ENCODE results near the gene SIPA1L3.

Gene SIPA1L3

DNA sequence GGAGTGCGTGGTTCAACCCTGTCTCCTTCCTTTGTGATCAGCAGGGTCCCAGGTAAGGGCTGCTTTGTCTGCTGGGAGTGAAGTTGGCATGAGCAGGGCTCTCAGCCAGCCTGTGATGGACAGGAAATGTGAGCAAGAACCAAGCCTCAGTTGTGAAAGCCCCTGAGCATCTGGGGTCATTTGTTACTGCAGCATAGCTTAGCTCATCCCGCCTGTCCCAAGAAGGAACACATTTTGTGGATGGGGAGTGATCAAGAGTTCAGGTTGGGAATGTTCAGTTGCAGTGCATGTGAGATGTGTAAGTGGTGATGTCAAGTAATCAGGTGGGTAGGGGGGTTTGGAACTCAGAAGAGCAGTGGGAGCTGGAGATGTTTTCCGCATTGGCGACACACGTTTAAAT, 164.6 kb downstream of the SIPA1L3 start:
- Histone ChIP-seq H2AFZ (ENCODE audit: low read depth, low read length, severe bottlenecking) (no peak overlapping the region), H3K27ac (ENCODE audit: low read depth, low read length) (no peak overlapping the region), H3K36me3 (ENCODE audit: low read length) (no peaks in the 10 kb centered on the region), H3K9ac (ENCODE audit: low read length) (no peak overlapping the region), H3K4me3 (ENCODE audit: insufficient read depth, low read length, poor library complexity, severe bottlenecking) (no peak overlapping the region), H3K79me2 (ENCODE audit: insufficient read depth, low read length) (peaks cover 65% of the 10 kb centered on the region), H3K9me3 (ENCODE audit: insufficient read depth, low read length) (no peaks in the 10 kb centered on the region), H4K20me1 (ENCODE audit: low read depth, low read length) (no peaks in the 10 kb centered on the region; the same call in 1 of the 2 replicates), H3F3A (ENCODE audit: insufficient read depth) (no peaks in the 10 kb centered on the region), H3K9me2 (replicated peaks; ENCODE audit: insufficient read depth, low read length) (no peaks in the 10 kb centered on the region), H3K4me2 (ENCODE audit: low read depth, low read length, poor library complexity, severe bottlenecking) (no peak overlapping the region), H3K27me3 (ENCODE audit: low read length) (no peaks in the 10 kb centered on the region)
- TF ChIP-seq, protein P1, sequence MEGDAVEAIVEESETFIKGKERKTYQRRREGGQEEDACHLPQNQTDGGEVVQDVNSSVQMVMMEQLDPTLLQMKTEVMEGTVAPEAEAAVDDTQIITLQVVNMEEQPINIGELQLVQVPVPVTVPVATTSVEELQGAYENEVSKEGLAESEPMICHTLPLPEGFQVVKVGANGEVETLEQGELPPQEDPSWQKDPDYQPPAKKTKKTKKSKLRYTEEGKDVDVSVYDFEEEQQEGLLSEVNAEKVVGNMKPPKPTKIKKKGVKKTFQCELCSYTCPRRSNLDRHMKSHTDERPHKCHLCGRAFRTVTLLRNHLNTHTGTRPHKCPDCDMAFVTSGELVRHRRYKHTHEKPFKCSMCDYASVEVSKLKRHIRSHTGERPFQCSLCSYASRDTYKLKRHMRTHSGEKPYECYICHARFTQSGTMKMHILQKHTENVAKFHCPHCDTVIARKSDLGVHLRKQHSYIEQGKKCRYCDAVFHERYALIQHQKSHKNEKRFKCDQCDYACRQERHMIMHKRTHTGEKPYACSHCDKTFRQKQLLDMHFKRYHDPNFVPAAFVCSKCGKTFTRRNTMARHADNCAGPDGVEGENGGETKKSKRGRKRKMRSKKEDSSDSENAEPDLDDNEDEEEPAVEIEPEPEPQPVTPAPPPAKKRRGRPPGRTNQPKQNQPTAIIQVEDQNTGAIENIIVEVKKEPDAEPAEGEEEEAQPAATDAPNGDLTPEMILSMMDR (IDR thresholded peaks at IDR 0.05; ENCODE audit: insufficient read depth, low read length, poor library complexity, severe bottlenecking) = no peak

DNA sequence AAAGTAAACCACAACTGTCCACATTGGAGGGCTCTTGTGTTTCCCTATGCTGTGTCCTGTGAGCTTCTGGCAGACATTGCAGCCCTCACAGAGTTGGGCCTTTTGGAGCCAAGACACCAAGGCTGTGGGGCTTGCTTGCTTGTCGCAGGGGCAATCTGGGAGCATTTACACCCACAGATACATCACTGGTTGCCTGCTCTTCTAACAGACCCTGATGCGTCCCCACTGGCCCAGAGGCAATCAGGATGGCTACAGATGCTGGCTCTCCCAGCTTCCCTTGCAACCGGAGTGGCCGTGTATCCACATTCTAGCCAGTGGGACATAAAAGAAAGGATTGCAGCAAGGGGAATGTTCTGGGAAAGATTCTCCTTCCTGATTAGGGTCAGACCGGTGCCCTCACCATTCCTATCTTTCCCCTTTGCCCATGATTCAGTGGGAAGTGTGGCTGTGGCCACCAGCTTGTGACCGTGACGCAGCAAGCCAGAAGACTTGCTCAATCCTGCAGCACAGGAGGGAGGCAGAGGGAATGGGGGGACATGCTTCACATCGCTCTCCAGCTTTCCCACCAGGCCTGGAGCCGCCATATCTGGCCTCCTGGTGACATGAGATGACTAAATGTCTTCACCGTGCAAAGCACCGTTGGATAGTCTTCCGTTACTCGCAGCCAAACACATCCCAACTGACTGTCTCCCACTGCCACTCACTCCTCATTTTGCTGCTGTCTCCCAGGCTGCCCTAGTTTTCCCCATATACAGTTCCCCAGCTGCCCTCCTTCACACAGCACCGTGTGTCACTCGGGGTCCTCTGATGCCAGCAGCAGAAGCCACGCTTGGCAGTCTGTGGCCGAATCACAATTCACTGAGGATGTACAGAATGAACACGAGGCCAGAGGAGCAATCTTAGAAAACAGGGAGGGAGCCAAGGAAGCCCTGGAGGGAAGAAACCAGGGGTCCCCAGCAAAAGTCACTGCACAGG, 166.1 kb downstream of the SIPA1L3 start:
- Histone ChIP-seq H3K9me2 (replicated peaks; ENCODE audit: insufficient read depth, low read length) (no peaks in the 10 kb centered on the region), H3K36me3 (ENCODE audit: low read length) (no peaks in the 10 kb centered on the region), H3F3A (ENCODE audit: insufficient read depth) (no peaks in the 10 kb centered on the region), H3K4me2 (ENCODE audit: low read depth, low read length, poor library complexity, severe bottlenecking) (no peak overlapping the region), H3K27ac (ENCODE audit: low read depth, low read length) (no peak overlapping the region), H3K4me3 (ENCODE audit: insufficient read depth, low read length, poor library complexity, severe bottlenecking) (no peak overlapping the region), H3K79me2 (ENCODE audit: insufficient read depth, low read length) (peaks cover 58% of the 10 kb centered on the region), H2AFZ (ENCODE audit: low read depth, low read length, severe bottlenecking) (no peak overlapping the region), H3K9ac (ENCODE audit: low read length) (no peak overlapping the region), H4K20me1 (ENCODE audit: low read depth, low read length) (no peaks in the 10 kb centered on the region; the same call in 1 of the 2 replicates), H3K27me3 (ENCODE audit: low read length) (no peaks in the 10 kb centered on the region), H3K9me3 (ENCODE audit: insufficient read depth, low read length) (no peaks in the 10 kb centered on the region)
- TF ChIP-seq, protein P1 (IDR thresholded peaks at IDR 0.05; ENCODE audit: insufficient read depth, low read length, poor library complexity, severe bottlenecking) = no peak
- no peak for TF ChIP-seq EZH2phosphoT487 (conservative IDR thresholded peaks at IDR 0.05; ENCODE audit: low read length)

GRCh38 chr19:38073841-38074685, 167.1 kb downstream of the SIPA1L3 start:
- Histone ChIP-seq H3K9ac (ENCODE audit: low read length) (no peak overlapping the region), H3F3A (ENCODE audit: insufficient read depth) (no peaks in the 10 kb centered on the region), H2AFZ (ENCODE audit: low read depth, low read length, severe bottlenecking) (no peak overlapping the region), H3K9me2 (replicated peaks; ENCODE audit: insufficient read depth, low read length) (no peaks in the 10 kb centered on the region), H3K36me3 (ENCODE audit: low read length) (no peaks in the 10 kb centered on the region), H3K4me3 (ENCODE audit: insufficient read depth, low read length, poor library complexity, severe bottlenecking) (no peak overlapping the region), H3K9me3 (ENCODE audit: insufficient read depth, low read length) (no peaks in the 10 kb centered on the region), H4K20me1 (ENCODE audit: low read depth, low read length) (no peaks in the 10 kb centered on the region; the same call in 1 of the 2 replicates), H3K4me2 (ENCODE audit: low read depth, low read length, poor library complexity, severe bottlenecking) (no peak overlapping the region), H3K27me3 (ENCODE audit: low read length) (no peaks in the 10 kb centered on the region), H3K79me2 (ENCODE audit: insufficient read depth, low read length) (peaks cover 48% of the 10 kb centered on the region), H3K27ac (ENCODE audit: low read depth, low read length) (no peak overlapping the region)
- no peak for TF ChIP-seq EZH2phosphoT487 (conservative IDR thresholded peaks at IDR 0.05; ENCODE audit: low read length)
- TF ChIP-seq, protein P1 (IDR thresholded peaks at IDR 0.05; ENCODE audit: insufficient read depth, low read length, poor library complexity, severe bottlenecking) = no peak

All from SU-DHL-6 (cell line).